H9 (cell line): ENCODE data around the gene MYO7B. TPM values are rescaled to one million over a fixed set of nuclear protein-coding genes. Genes with fewer than 3 reads are reported as not detected.
A peak's percentile ranks its signal among the peaks of the same experiment; 100 is the strongest.

Experiments used
- DNase-seq: peaks from one replicate; pipeline ENCODE4 v3.0.0-alpha.2; 2017
- H2AFZ ChIP-seq: one replicate; pipeline ENCODE4 v1.6.1; 2013; ENCODE audit warnings: mild to moderate bottlenecking, low read length, control low read depth, moderate library complexity
- H2AK5ac ChIP-seq: 2 replicates; pipeline ENCODE4 v1.6.1; 2013; ENCODE audit warnings: low read length, control low read depth, mixed read lengths; ENCODE audit not compliant: insufficient read length
- H2BK120ac ChIP-seq: one replicate; pipeline ENCODE4 v1.6.1; 2013; ENCODE audit warnings: low read depth, mild to moderate bottlenecking, low read length, control low read depth, inconsistent platforms; ENCODE audit not compliant: poor library complexity, severe bottlenecking
- H2BK12ac ChIP-seq: 2 replicates; pipeline ENCODE4 v1.6.1; 2013; ENCODE audit warnings: low read length, control low read depth, mixed read lengths, low read depth; ENCODE audit not compliant: insufficient read length
- H2BK15ac ChIP-seq: 2 replicates; pipeline ENCODE4 v1.6.1; 2013; ENCODE audit warnings: low read depth, low read length, control low read depth
- H2BK20ac ChIP-seq: one replicate; pipeline ENCODE4 v1.6.1; 2013; ENCODE audit warnings: low read depth, mild to moderate bottlenecking, low read length, control low read depth, inconsistent platforms; ENCODE audit not compliant: poor library complexity, severe bottlenecking
- H2BK5ac ChIP-seq: 2 replicates; pipeline ENCODE4 v1.6.1; 2013; ENCODE audit warnings: low read length, control low read depth, mixed read lengths; ENCODE audit not compliant: insufficient read length
- H3K14ac ChIP-seq: 2 replicates; pipeline ENCODE4 v1.6.1; 2013; ENCODE audit warnings: low read length, control low read depth; ENCODE audit not compliant: insufficient read depth
- H3K18ac ChIP-seq: 2 replicates; pipeline ENCODE4 v1.6.1; 2013; ENCODE audit warnings: low read depth, mild to moderate bottlenecking, mixed read lengths, low read length, control low read depth; ENCODE audit not compliant: insufficient read length
- H3K23ac ChIP-seq: 2 replicates; pipeline ENCODE4 v1.6.1; 2013; ENCODE audit warnings: low read length, control low read depth, mixed read lengths, low read depth; ENCODE audit not compliant: insufficient read length
- H3K23me2 ChIP-seq: 2 replicates; pipeline ENCODE4 v1.6.1; 2013; ENCODE audit warnings: low read depth, mild to moderate bottlenecking, mixed read lengths, low read length, control low read depth; ENCODE audit not compliant: insufficient read length, poor library complexity, severe bottlenecking
- H3K27ac ChIP-seq: 2 replicates; pipeline ENCODE4 v1.5.1; 2013; ENCODE audit warnings: low read length, control low read depth, mixed read lengths, low read depth; ENCODE audit not compliant: insufficient read length
- H3K27me3 ChIP-seq: 2 replicates; pipeline ENCODE4 v1.6.1; 2013; ENCODE audit warnings: low read length, control low read depth, inconsistent platforms; ENCODE audit not compliant: insufficient read depth
- H3K4ac ChIP-seq: 2 replicates; pipeline ENCODE4 v1.6.1; 2013; ENCODE audit warnings: low read depth, mild to moderate bottlenecking, control low read depth, inconsistent platforms, low read length, moderate library complexity
- H3K4me1 ChIP-seq: 2 replicates; pipeline ENCODE4 v1.6.1; 2013; ENCODE audit warnings: low read length, control low read depth, inconsistent platforms; ENCODE audit not compliant: insufficient read depth
- H3K4me2 ChIP-seq: 2 replicates; pipeline ENCODE4 v1.6.1; 2013; ENCODE audit warnings: low read length, control low read depth, mixed read lengths; ENCODE audit not compliant: insufficient read length, insufficient read depth
- H3K56ac ChIP-seq: 2 replicates; pipeline ENCODE4 v1.6.1; 2013; ENCODE audit warnings: low read depth, mild to moderate bottlenecking, mixed read lengths, low read length, control low read depth; ENCODE audit not compliant: insufficient read length
- H3K79me1 ChIP-seq: 2 replicates; pipeline ENCODE4 v1.6.1; 2013; ENCODE audit warnings: low read depth, mild to moderate bottlenecking, moderate library complexity, low read length, control low read depth, inconsistent platforms; ENCODE audit not compliant: insufficient read depth, poor library complexity, severe bottlenecking
- H3K79me2 ChIP-seq: 2 replicates; pipeline ENCODE4 v1.6.1; 2013; ENCODE audit warnings: low read length, control low read depth, inconsistent platforms; ENCODE audit not compliant: insufficient read depth
- H3K9ac ChIP-seq: 2 replicates; pipeline ENCODE4 v1.6.1; 2013; ENCODE audit warnings: low read length, control low read depth, mixed read lengths; ENCODE audit not compliant: insufficient read length; ENCODE audit errors: extremely low read depth
- H3K9me3 ChIP-seq: one replicate; pipeline ENCODE4 v1.6.1; 2013; ENCODE audit warnings: low read depth, low read length, inconsistent platforms; ENCODE audit not compliant: control insufficient read depth
- H3T11ph ChIP-seq: one replicate; pipeline ENCODE4 v1.6.1; 2013; ENCODE audit warnings: mild to moderate bottlenecking, low read length, control low read depth, inconsistent platforms
- H4K20me1 ChIP-seq: one replicate; pipeline ENCODE4 v1.6.1; 2013; ENCODE audit not compliant: control insufficient read depth, insufficient read length, insufficient read depth
- H4K5ac ChIP-seq: 2 replicates; pipeline ENCODE4 v1.6.1; 2013; ENCODE audit warnings: low read depth, mild to moderate bottlenecking, mixed read lengths, low read length, control low read depth; ENCODE audit not compliant: insufficient read length
- H4K8ac ChIP-seq: replicated peaks from 2 replicates; pipeline ENCODE4 v1.6.1; 2013; ENCODE audit warnings: low read length, control low read depth, mixed read lengths, low read depth; ENCODE audit not compliant: insufficient read length
- H4K91ac ChIP-seq: 2 replicates; pipeline ENCODE4 v1.6.1; 2013; ENCODE audit warnings: low read depth, mild to moderate bottlenecking, moderate library complexity, mixed read lengths, low read length, control low read depth; ENCODE audit not compliant: insufficient read length
- H3K27ac Mint-ChIP-seq, 3 experiments: 2 replicates in 2 of 3; 3 replicates in 1 of 3; pipeline ENCODE4 v1.8.0; 2020 to 2021; ENCODE audit warnings: mixed read lengths in 3 of 3, mild to moderate bottlenecking in 1 of 3, moderate library complexity in 1 of 3
- H3K27me3 Mint-ChIP-seq: 2 replicates; pipeline ENCODE4 v1.8.0; 2021; ENCODE audit warnings: low read depth, mild to moderate bottlenecking, moderate library complexity, mixed read lengths
- H3K36me3 Mint-ChIP-seq, 3 experiments: 2 replicates in 2 of 3; 3 replicates in 1 of 3; pipeline ENCODE4 v1.8.0; 2020 to 2021; ENCODE audit warnings: low read depth in 3 of 3, mixed read lengths in 3 of 3; ENCODE audit not compliant: insufficient read depth in 1 of 3
- H3K4me1 Mint-ChIP-seq, 2 experiments: 2 replicates each; pipeline ENCODE4 v1.8.0; 2020; ENCODE audit warnings: mixed read lengths in 2 of 2
- H3K4me3 Mint-ChIP-seq, 2 experiments: 2 replicates in 1 of 2; 3 replicates in 1 of 2; pipeline ENCODE4 v1.8.0; 2020 to 2021; ENCODE audit warnings: mild to moderate bottlenecking in 2 of 2, mixed read lengths in 2 of 2, moderate library complexity in 1 of 2
- H3K9me3 Mint-ChIP-seq, 2 experiments: 2 replicates in 1 of 2; 3 replicates in 1 of 2; pipeline ENCODE4 v1.8.0; 2020; ENCODE audit warnings: mild to moderate bottlenecking in 2 of 2, mixed read lengths in 2 of 2, moderate library complexity in 1 of 2
- WGBS: extraction: QIAGEN DNeasy Blood & Tissue Kit; methylation state at CpG from one replicate; pipeline ENCODE4 v1.1.7; 2013; ENCODE audit warnings: missing lambda C conversion rate, low lambda C conversion rate, mixed read lengths; ENCODE audit not compliant: insufficient read length; ENCODE audit errors: extremely low coverage; 5-methylcytosine and 5-hydroxymethylcytosine counted together
- total RNA-seq: library from RNA; stranded (reverse); gene quantifications from 2 replicates; pipeline ENCODE4 v1.2.1, GENCODE V29; 2021
- TF ChIP-seq, protein P1 (sequence below): fragments of 200-600 bp; sonication (generic); conservative IDR thresholded peaks from 3 replicates; pipeline ENCODE4 v1.8.0; 2021; ENCODE audit warnings: antibody characterized with exemption, mild to moderate bottlenecking

Gene MYO7B
- total RNA-seq, 1 experiment from 2014 or later = not detected

DNA sequence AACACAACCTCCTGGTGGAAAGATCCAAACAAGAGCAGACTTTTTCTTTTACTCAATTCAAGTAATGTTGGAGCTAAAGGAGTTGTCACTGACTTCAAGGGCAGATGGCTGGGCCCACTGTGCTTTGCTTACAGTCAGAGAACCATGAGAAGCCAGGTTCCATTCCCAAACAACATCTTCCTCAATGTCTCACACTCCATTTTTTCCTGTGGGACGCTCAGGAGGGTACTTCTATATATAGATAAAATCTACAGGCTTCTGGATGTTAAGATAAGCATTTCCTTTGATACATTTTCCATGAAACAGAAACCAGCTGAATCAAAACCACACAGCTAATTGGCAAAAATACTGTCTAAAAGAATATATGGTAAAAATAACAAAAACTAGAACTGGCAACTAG lies 23.6 kb upstream of the MYO7B start:
- Histone ChIP-seq H4K8ac (no peak overlapping the region), H3K56ac (no peak overlapping the region), H4K20me1 (no peaks in the 10 kb centered on the region), H4K91ac (no peak overlapping the region), H3K4me2 (no peak overlapping the region), H3K18ac (no peak overlapping the region), H3K14ac (no peak overlapping the region), H4K5ac (no peak overlapping the region), H2BK15ac (no peak overlapping the region), H3K9ac (no peak overlapping the region), H3K27ac (no peak overlapping the region), H3T11ph (no peak overlapping the region), H3K9me3 (no peaks in the 10 kb centered on the region), H3K23me2 (no peaks in the 10 kb centered on the region), H2BK20ac (no peak overlapping the region), H3K79me2 (peaks cover 46% of the 10 kb centered on the region), H2AK5ac (no peak overlapping the region), H2BK120ac (no peak overlapping the region), H3K23ac (no peak overlapping the region), H2AFZ (no peak overlapping the region), H3K4ac (no peak overlapping the region), H2BK5ac (no peak overlapping the region), H3K79me1 (peaks cover 22% of the 10 kb centered on the region), H3K27me3 (no peaks in the 10 kb centered on the region), H3K4me1 (no peaks in the 10 kb centered on the region), H2BK12ac (no peak overlapping the region)
- no peak for DNase-seq
- Mint-ChIP-seq H3K4me1 (peaks cover 31 to 32% of the 10 kb centered on the region in 2 experiments), H3K27me3 (no peaks in the 10 kb centered on the region), H3K27ac (0 out of 7 replicates have a peak overlapping the region, but pooled peaks of 1 of the 3 experiments have one; percentile 2), H3K36me3 (peaks cover 1 to 28% (median 17%) of the 10 kb centered on the region in 3 experiments; a peak in 6 of 7 replicates), H3K4me3 (no peak overlapping the region), H3K9me3 (no peaks in the 10 kb centered on the region)
- TF ChIP-seq, protein P1, sequence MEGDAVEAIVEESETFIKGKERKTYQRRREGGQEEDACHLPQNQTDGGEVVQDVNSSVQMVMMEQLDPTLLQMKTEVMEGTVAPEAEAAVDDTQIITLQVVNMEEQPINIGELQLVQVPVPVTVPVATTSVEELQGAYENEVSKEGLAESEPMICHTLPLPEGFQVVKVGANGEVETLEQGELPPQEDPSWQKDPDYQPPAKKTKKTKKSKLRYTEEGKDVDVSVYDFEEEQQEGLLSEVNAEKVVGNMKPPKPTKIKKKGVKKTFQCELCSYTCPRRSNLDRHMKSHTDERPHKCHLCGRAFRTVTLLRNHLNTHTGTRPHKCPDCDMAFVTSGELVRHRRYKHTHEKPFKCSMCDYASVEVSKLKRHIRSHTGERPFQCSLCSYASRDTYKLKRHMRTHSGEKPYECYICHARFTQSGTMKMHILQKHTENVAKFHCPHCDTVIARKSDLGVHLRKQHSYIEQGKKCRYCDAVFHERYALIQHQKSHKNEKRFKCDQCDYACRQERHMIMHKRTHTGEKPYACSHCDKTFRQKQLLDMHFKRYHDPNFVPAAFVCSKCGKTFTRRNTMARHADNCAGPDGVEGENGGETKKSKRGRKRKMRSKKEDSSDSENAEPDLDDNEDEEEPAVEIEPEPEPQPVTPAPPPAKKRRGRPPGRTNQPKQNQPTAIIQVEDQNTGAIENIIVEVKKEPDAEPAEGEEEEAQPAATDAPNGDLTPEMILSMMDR = no peak
- no CpG with 5 or more reads among the region's 1 CpG for WGBS
